Measurements from ENCODE around the gene EIF5A2. TPM values are rescaled to one million over a fixed set of nuclear protein-coding genes. Genes with fewer than 3 reads are reported as not detected.

The EIF5A2 gene
- total RNA-seq, 1 experiment from 2014 or later = 72.0 TPM

DNA sequence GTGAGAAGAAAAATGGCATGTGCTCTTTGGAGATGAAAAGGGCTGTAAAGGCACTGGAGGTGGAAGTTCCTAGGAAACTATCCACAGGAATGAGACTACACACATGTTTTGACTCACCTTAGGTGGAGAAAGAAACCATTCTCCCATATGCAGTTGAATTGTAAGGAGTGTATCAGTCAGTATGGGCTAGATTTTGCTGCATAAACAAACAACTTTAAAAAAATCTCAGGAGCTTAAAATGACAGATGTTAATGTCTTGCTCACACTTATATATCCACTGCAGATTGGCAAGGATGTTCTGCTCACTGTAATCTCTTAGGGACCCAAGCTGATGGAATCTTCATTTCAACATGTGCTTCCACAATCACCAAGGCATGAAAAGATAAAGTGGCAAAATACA is 64.1 kb downstream of the EIF5A2 start:
- no peaks in the 10 kb centered on the region for H3K9me3 ChIP-seq (ENCODE audit: control insufficient read depth, insufficient read depth, low read depth, low read length)
- in situ Hi-C loops (cut with HindIII; ENCODE audit: low pct_unique_long_range_greater_than_20kb, low sequenced_read_pairs) = no loop called here

DNA sequence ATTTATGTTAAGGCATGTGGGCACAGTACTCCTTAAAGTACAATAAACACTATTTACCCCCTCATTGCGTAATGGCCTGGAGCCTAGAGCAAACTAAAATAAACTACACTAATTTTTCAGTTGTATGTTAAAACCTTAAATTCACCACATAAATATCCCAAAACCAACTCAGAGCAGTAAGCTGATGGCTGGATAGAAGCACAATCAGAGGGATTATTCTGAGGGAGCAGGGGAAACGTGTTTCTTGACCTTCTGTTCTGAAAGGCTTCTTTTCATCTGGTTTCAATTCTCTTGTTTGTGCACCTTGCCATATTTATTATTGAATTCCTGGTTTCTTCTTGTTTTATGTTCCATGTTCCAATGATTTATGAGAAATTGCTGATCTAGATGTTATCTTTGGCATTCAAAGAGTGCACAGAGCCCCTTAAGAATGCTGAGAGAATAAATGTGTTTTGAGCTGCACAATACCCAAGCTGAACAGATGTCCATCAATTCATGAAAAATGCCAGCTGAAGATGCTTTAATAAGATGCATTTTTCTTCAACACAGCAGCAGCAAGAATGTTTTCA is 68.1 kb downstream of the EIF5A2 start:
- H3K27me3 ChIP-seq (ENCODE audit: control insufficient read depth, insufficient read depth, low read length) = peaks cover 15% of the 10 kb centered on the region
- POLR2A ChIA-PET = no interaction called here
- no peak overlapping the region for H3K4me3 ChIP-seq (ENCODE audit: low read depth in 2 of 2, low read length in 2 of 2)
- no peak for ATAC-seq
- BruUV-seq (replicated peaks) = no TSS peak
- in situ Hi-C loops (cut with HindIII; ENCODE audit: low pct_unique_long_range_greater_than_20kb, low sequenced_read_pairs) = no loop called here
- intact Hi-C loops (cut with micrococcal nuclease; ENCODE audit: unreplicated experiment) = no loop called here
- CTCF ChIA-PET = interaction anchor here (0.5 kb wide), 1 partner anchor 337 kb away, joined by 3 read pairs; no protein-coding TSS in a partner anchor
- H3K9me3 ChIP-seq (ENCODE audit: control insufficient read depth, insufficient read depth, low read depth, low read length) = no peaks in the 10 kb centered on the region
- DNase-seq (ENCODE audit: low read depth, low spot score) = no peak
- no peaks in the 10 kb centered on the region for H3K36me3 ChIP-seq (ENCODE audit: control insufficient read depth, insufficient read depth, low read length)
- H3K4me1 ChIP-seq (ENCODE audit: control insufficient read depth, insufficient read depth, low read length) = no peaks in the 10 kb centered on the region
- no peak overlapping the region for H3K27ac ChIP-seq (ENCODE audit: low read length)
- no peak for TF ChIP-seq REST (IDR thresholded peaks at IDR 0.05; ENCODE audit: insufficient read depth in 1 of 2, low read depth in 2 of 2, low read length in 1 of 2)
- no peak for TF ChIP-seq TCF7L2 (IDR thresholded peaks at IDR 0.05; ENCODE audit: low read depth, low read length)
- no peak for TF ChIP-seq CTCF (IDR thresholded peaks at IDR 0.05)
- TF ChIP-seq POLR2AphosphoS5 (IDR thresholded peaks at IDR 0.05; ENCODE audit: low read depth, low read length) = no peak
- no peak for TF ChIP-seq SIN3A (IDR thresholded peaks at IDR 0.05; ENCODE audit: borderline replicate concordance, insufficient read depth, low read depth, low read length)

More for the DNA sequence above, 64.1 kb downstream of the EIF5A2 start:
- no peak for ATAC-seq
- H3K36me3 ChIP-seq (ENCODE audit: control insufficient read depth, insufficient read depth, low read length) = no peaks in the 10 kb centered on the region
- POLR2A ChIA-PET = interaction anchor here (0.6 kb wide), 1 partner anchor 29 kb away, joined by 3 read pairs; no protein-coding TSS in a partner anchor
- no peak overlapping the region for H3K27ac ChIP-seq (ENCODE audit: low read length)
- H3K4me3 ChIP-seq (ENCODE audit: low read depth in 2 of 2, low read length in 2 of 2) = no peak overlapping the region
- CTCF ChIA-PET = no interaction called here
- no peak for DNase-seq (ENCODE audit: low read depth, low spot score)
- no TSS peak for BruUV-seq (replicated peaks)
- H3K27me3 ChIP-seq (ENCODE audit: control insufficient read depth, insufficient read depth, low read length) = peaks cover 9% of the 10 kb centered on the region
- no peak for TF ChIP-seq CTCF (IDR thresholded peaks at IDR 0.05)
- TF ChIP-seq POLR2AphosphoS5 (IDR thresholded peaks at IDR 0.05; ENCODE audit: low read depth, low read length) = no peak
- TF ChIP-seq TCF7L2 (IDR thresholded peaks at IDR 0.05; ENCODE audit: low read depth, low read length) = no peak
- TF ChIP-seq SIN3A (IDR thresholded peaks at IDR 0.05; ENCODE audit: borderline replicate concordance, insufficient read depth, low read depth, low read length) = no peak
- no peak for TF ChIP-seq REST (IDR thresholded peaks at IDR 0.05; ENCODE audit: insufficient read depth in 1 of 2, low read depth in 2 of 2, low read length in 1 of 2)
- intact Hi-C loops (cut with micrococcal nuclease; ENCODE audit: unreplicated experiment) = no loop called here
- H3K4me1 ChIP-seq (ENCODE audit: control insufficient read depth, insufficient read depth, low read length) = no peaks in the 10 kb centered on the region
